Tibial nerve (tissue), 4 donors: ENCODE data around the gene MARCHF3.

Source experiments
- CTCF ChIP-seq, 5 experiments: fragments of 200-600 bp in 3 of 5; fragments of 450-650 bp in 2 of 5; sonication (generic) in 3 of 5; IDR thresholded peaks; one replicate each; pipeline ENCODE4 v1.5.1; 2016 to 2019; ENCODE audit warnings: antibody characterized with exemption in 5 of 5, mild to moderate bottlenecking in 3 of 5, moderate library complexity in 2 of 5
- EP300 ChIP-seq, 2 donors: sonication (generic); formaldehyde crosslinking; IDR thresholded peaks; one replicate each; pipeline ENCODE4 v1.6.1; 2017; ENCODE audit warnings: antibody characterized with exemption in 2 of 2, mild to moderate bottlenecking in 1 of 2
- POLR2A ChIP-seq, 2 donors: fragments of 450-650 bp; IDR thresholded peaks; one replicate each; pipeline ENCODE4 v1.6.1; 2017; ENCODE audit warnings: antibody characterized with exemption in 2 of 2, mild to moderate bottlenecking in 2 of 2, moderate library complexity in 2 of 2

- TF ChIP-seq CTCF (IDR thresholded peaks at IDR 0.05): no peak
- TF ChIP-seq EP300 (IDR thresholded peaks at IDR 0.05): no peak
- TF ChIP-seq POLR2A (IDR thresholded peaks at IDR 0.05): no peak
These were observed 158.9 kb downstream of the MARCHF3 start for GRCh38 chr5:126871441-126871840.
